ENCODE measurements around the gene FLT3.

DNA sequence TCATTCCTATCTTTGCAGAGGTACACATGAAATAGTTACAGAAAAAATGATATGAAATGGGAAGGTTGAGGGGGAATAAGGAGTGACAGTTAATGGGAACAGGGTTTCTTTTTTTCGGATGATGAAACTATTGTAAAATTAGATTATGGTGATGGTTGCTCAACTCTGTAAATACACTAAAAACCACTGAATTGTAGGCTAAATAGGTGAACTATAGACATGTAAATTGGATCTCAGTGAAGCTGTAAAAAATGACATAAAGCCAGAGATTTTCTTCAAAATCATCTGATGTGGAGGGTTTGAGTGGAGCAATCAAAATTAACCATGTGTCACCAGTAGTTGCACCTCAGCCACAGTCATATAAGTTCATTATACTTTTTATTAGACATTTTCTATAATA, 6.6 kb upstream of the FLT3 start:
- TF ChIP-seq POLR2A (IDR thresholded peaks at IDR 0.05) (no peak), POLR2AphosphoS5 (IDR thresholded peaks at IDR 0.05; ENCODE audit: insufficient read depth in 1 of 2, low read depth in 1 of 2) (no peak)
